K562 (cell line): Measurements from ENCODE around the gene ADIPOQ. TPM values are rescaled to one million over a fixed set of nuclear protein-coding genes. Genes with fewer than 3 reads are reported as not detected.

Source experiments
- ATAC-seq: fragments of 200-7000 bp; cut with Tn5 transposase; 3 replicates; pipeline ENCODE4 v1.9.1; 2020; ENCODE audit warnings: moderate library complexity
- BruUV-seq: library from RNA; stranded (reverse); fragments of 400-500 nt; replicated peaks from 2 replicates; lab custom pipeline; 2021; lab: Mats Ljungman, UMichigan
- CTCF ChIA-PET: fragments of 300-600 bp; formaldehyde crosslinking; extraction: SDS; loops from one replicate; lab custom pipeline; 2021; ENCODE audit warnings: low intra/inter-chr PET ratio; lab: Yijun Ruan, JAX
- POLR2A ChIA-PET: fragments of 300-600, 350-650 bp; sonication (Branson Sonifier 250); formaldehyde crosslinking; extraction: SDS; loops from one replicate; lab custom pipeline; 2021; ENCODE audit warnings: antibody characterized with exemption, inconsistent platforms; lab: Yijun Ruan, JAX
- DNase-seq, 4 experiments: peaks; one replicate each; pipeline versions ENCODE4 v3.0.0 to v3.0.0-alpha.2; 2011 to 2018; ENCODE audit warnings: low spot score in 3 of 4, mixed read lengths in 3 of 4; ENCODE audit errors: extremely low read depth in 1 of 4
- FAIRE-seq: peaks from 2 replicates; lab custom pipeline; 2011; peaks lifted over from hg19 to GRCh38; lab: Jason Lieb, UNC
- H2AFZ ChIP-seq: 2 replicates; pipeline ENCODE4 v1.6.0; 2011; ENCODE audit warnings: low read depth, low read length, control low read depth, inconsistent platforms
- H3K27ac ChIP-seq: fragments of 200-600 bp; 3 replicates; pipeline ENCODE4 v1.8.0; 2011; ENCODE audit warnings: low read depth, mild to moderate bottlenecking, control low read depth, inconsistent platforms, low read length, moderate library complexity, mixed read lengths; ENCODE audit errors: extremely low read depth
- H3K27me3 ChIP-seq, 2 experiments: fragments of 300-600 bp in 1 of 2; 2 replicates in 1 of 2; 3 replicates in 1 of 2; pipeline versions ENCODE4 v1.6.0 to v1.8.0; 2011; ENCODE audit warnings: inconsistent platforms in 2 of 2, low read length in 2 of 2, mild to moderate bottlenecking in 1 of 2, mixed read lengths in 1 of 2, moderate library complexity in 1 of 2; ENCODE audit not compliant: control insufficient read depth in 2 of 2, insufficient read depth in 2 of 2
- H3K36me3 ChIP-seq: fragments of 300-600 bp; 3 replicates; pipeline ENCODE4 v1.8.0; 2011; ENCODE audit warnings: mild to moderate bottlenecking, low read length, inconsistent platforms; ENCODE audit not compliant: control insufficient read depth, insufficient read depth
- H3K4me1 ChIP-seq, 2 experiments: fragments of 200-600 bp in 1 of 2; replicated peaks in 1 of 2; 2 replicates in 1 of 2; 3 replicates in 1 of 2; pipeline versions ENCODE4 v1.5.1 to v1.8.0; 2011; ENCODE audit warnings: inconsistent platforms in 2 of 2, low read length in 2 of 2, mild to moderate bottlenecking in 1 of 2, mixed read lengths in 1 of 2, moderate library complexity in 1 of 2; ENCODE audit not compliant: control insufficient read depth in 2 of 2, insufficient read depth in 2 of 2
- H3K4me2 ChIP-seq: 2 replicates; pipeline ENCODE4 v1.6.1; 2011; ENCODE audit warnings: low read length, control low read depth, inconsistent platforms, mixed read lengths; ENCODE audit not compliant: insufficient read depth
- H3K4me3 ChIP-seq: fragments of 200-600 bp; sonication (generic), shearing (Covaris generic); 2 replicates; pipeline ENCODE4 v1.5.1; 2016; ENCODE audit warnings: control low read depth, inconsistent platforms
- H3K79me2 ChIP-seq: fragments of 200-600 bp; 3 replicates; pipeline ENCODE4 v1.8.0; 2011; ENCODE audit warnings: low read length, inconsistent platforms; ENCODE audit not compliant: control insufficient read depth, insufficient read depth
- H3K9ac ChIP-seq, 2 experiments: 2 replicates each; pipeline versions ENCODE4 v1.6.0 to v1.6.1; 2011; ENCODE audit warnings: low read depth in 2 of 2, low read length in 2 of 2, control low read depth in 1 of 2, inconsistent platforms in 1 of 2, mild to moderate bottlenecking in 1 of 2, mixed read lengths in 1 of 2; ENCODE audit not compliant: insufficient read depth in 1 of 2
- H3K9me1 ChIP-seq: one replicate; pipeline ENCODE4 v1.6.0; 2011; ENCODE audit warnings: inconsistent platforms, mild to moderate bottlenecking, low read length, moderate library complexity; ENCODE audit not compliant: control insufficient read depth, insufficient read depth
- H3K9me3 ChIP-seq: replicated peaks from 2 replicates; pipeline ENCODE4 v1.5.1; 2011; ENCODE audit warnings: low read depth, low read length, inconsistent platforms; ENCODE audit not compliant: control insufficient read depth, insufficient read depth
- H4K20me1 ChIP-seq: replicated peaks from 2 replicates; pipeline ENCODE4 v1.6.1; 2011; ENCODE audit warnings: low read length, inconsistent platforms, mixed read lengths; ENCODE audit not compliant: control insufficient read depth, insufficient read depth
- CBX5 ChIP-seq: IDR thresholded peaks from 2 replicates; pipeline ENCODE4 v1.6.1; 2014; ENCODE audit warnings: low read depth, borderline replicate concordance
- EHMT2 ChIP-seq: fragments of 450-650 bp; IDR thresholded peaks from 2 replicates; pipeline ENCODE4 v1.6.1; 2018; ENCODE audit warnings: antibody characterized with exemption
- MIER1 ChIP-seq: fragments of 450-650 bp; IDR thresholded peaks from 2 replicates; pipeline ENCODE4 v1.6.1; 2016; ENCODE audit warnings: antibody characterized with exemption, mild to moderate bottlenecking, low read depth
- REST ChIP-seq, 2 experiments: fragments of 450-650 bp; formaldehyde crosslinking in 1 of 2; IDR thresholded peaks; 2 replicates each; pipeline versions ENCODE4 v1.4.0 to v1.6.1; 2014 to 2020; ENCODE audit warnings: mild to moderate bottlenecking in 2 of 2, borderline replicate concordance in 1 of 2, low read depth in 1 of 2
- WGBS: fragments of 100-300 bp; shearing (Covaris generic); methylation state at CpG from one replicate; pipeline ENCODE4 v1.1.6; 2016; ENCODE audit warnings: low coverage, mixed read lengths; ENCODE audit not compliant: insufficient coverage; ENCODE audit errors: missing lambda C conversion rate; 5-methylcytosine and 5-hydroxymethylcytosine counted together
- in situ Hi-C: fragments of 300-500 bp; cut with MboI; formaldehyde crosslinking; loops from 4 replicates; pipeline ENCODE4 v1.15.0; 2018; ENCODE audit warnings: inconsistent platforms, mixed read lengths
- intact Hi-C: fragments of 100-400 bp; cut with micrococcal nuclease; formaldehyde crosslinking; loops from 2 replicates; pipeline ENCODE4 v1.14.2; 2022
- polyA plus RNA-seq, 8 experiments: library from polyadenylated mRNA; depleted of rRNA in 4 of 8; stranded (reverse) in 5 of 8; unstranded in 3 of 8; fragments of >200 nt; fragmentation: Nextera tagmentation in 2 of 8; fragmentation: Illumina TruSeq in 1 of 8; extraction: Ambion mirVana in 2 of 8; extraction: Trizol in 1 of 8; gene quantifications; 2 replicates each; pipeline versions ENCODE4 v1.2.1 to v1.2.3, GENCODE V29; 2011 to 2014; ENCODE audit warnings: inconsistent platforms in 1 of 8, missing spikeins in 1 of 8
- total RNA-seq, 7 experiments: library from RNA; depleted of rRNA in 6 of 7; stranded (reverse); fragments of >200 nt in 6 of 7; fragmentation: Illumina TruSeq in 2 of 7; extraction: Trizol in 2 of 7; gene quantifications; 2 replicates each; pipeline versions ENCODE4 v1.2.1 to v1.2.3, GENCODE V29; 2011 to 2021; ENCODE audit warnings: low replicate concordance in 1 of 7

Gene ADIPOQ
- total and polyA plus RNA-seq, 9 of the 15 experiments (the other 6 are each of a cell fraction or from before 2014, with no cell fraction given), result 0.01 to 0.04 (median 0.03) TPM; not detected in 4

GRCh38 chr3:186831798-186832197, 10.7 kb upstream of the ADIPOQ start:
- FAIRE-seq, result peak; percentile 54

More at GRCh38 chr3:186831798-186832197, 10.7 kb upstream of the ADIPOQ start:
- peaks cover 2 to 11% of the 10 kb centered on the region in 2 experiments; a peak in 4 of 5 replicates for H3K4me1 ChIP-seq
- peak; percentile 86 for TF ChIP-seq REST (IDR thresholded peaks at IDR 0.05; ENCODE audit: borderline replicate concordance)
- TF ChIP-seq REST (CRISPR knock-in tag; IDR thresholded peaks at IDR 0.05; ENCODE audit: low read depth), result no peak
- no peak for TF ChIP-seq CBX5
- 0 out of 2 replicates have a peak, but pooled peaks have one; percentile 66 for TF ChIP-seq MIER1
- peak; percentile 83 for TF ChIP-seq EHMT2
- TF ChIP-seq, all 486 proteins: peak for 3
- no peak overlapping the region for H3K4me3 ChIP-seq
- H4K20me1 ChIP-seq, result no peaks in the 10 kb centered on the region
- H3K27me3 ChIP-seq, result peaks cover 23 to 24% of the 10 kb centered on the region in 2 experiments; a peak in 4 of 5 replicates
- H3K9ac ChIP-seq, result no peak overlapping the region
- H3K27ac ChIP-seq, result no peak overlapping the region
- no peaks in the 10 kb centered on the region for H3K9me1 ChIP-seq
- in situ Hi-C loops (no loop called here), intact Hi-C loops (no loop called here)
- no peak for ATAC-seq
- WGBS, result 3% methylated on average over 4 of the region's 4 CpGs
- no peak overlapping the region for H3K4me2 ChIP-seq
- BruUV-seq, result no TSS peak
- no peaks in the 10 kb centered on the region for H3K9me3 ChIP-seq
- no peak for DNase-seq
- ChIA-PET CTCF (interaction anchor here (0.6 kb wide), 1 partner anchor 488 kb away, joined by 3 read pairs; no protein-coding TSS in a partner anchor), POLR2A (interaction anchor here (0.5 kb wide), 1 partner anchor 293 kb away, joined by 3 read pairs; no protein-coding TSS in a partner anchor)
- H3K36me3 ChIP-seq, result no peaks in the 10 kb centered on the region
- H2AFZ ChIP-seq, result no peak overlapping the region
- H3K79me2 ChIP-seq, result peaks cover 5% of the 10 kb centered on the region
